Activated naive CD4-positive, alpha-beta T cell treated with anti-CD3 and anti-CD28 coated beads, Interleukin-2, amount 10 ng/mL, durations not matched to agents 7 days and 5 days (primary cell): ENCODE results near the gene RALGPS1.

ENCODE experiments used
- CTCF ChIA-PET: fragments of 350-600 bp; sonication (Branson Sonifier 250); formaldehyde crosslinking; loops from one replicate; lab custom pipeline; 2021; ENCODE audit warnings: antibody characterized with exemption; lab: Charles Lee
- DNase-seq: peaks from one replicate; pipeline ENCODE4 v3.0.0-alpha.2; 2020
- H3K27ac Mint-ChIP-seq: one replicate; pipeline ENCODE4 v1.8.0; 2021; ENCODE audit warnings: mild to moderate bottlenecking, moderate library complexity, mixed read lengths
- H3K27me3 Mint-ChIP-seq: one replicate; pipeline ENCODE4 v1.8.0; 2021; ENCODE audit warnings: mild to moderate bottlenecking, mixed read lengths
- H3K36me3 Mint-ChIP-seq: one replicate; pipeline ENCODE4 v1.8.0; 2021; ENCODE audit warnings: mixed read lengths
- H3K4me1 Mint-ChIP-seq: one replicate; pipeline ENCODE4 v1.8.0; 2021; ENCODE audit warnings: mixed read lengths
- H3K4me3 Mint-ChIP-seq: one replicate; pipeline ENCODE4 v1.8.0; 2021; ENCODE audit warnings: mild to moderate bottlenecking, moderate library complexity, mixed read lengths
- H3K9me3 Mint-ChIP-seq: one replicate; pipeline ENCODE4 v1.8.0; 2021; ENCODE audit warnings: mixed read lengths

RALGPS1 gene

DNA sequence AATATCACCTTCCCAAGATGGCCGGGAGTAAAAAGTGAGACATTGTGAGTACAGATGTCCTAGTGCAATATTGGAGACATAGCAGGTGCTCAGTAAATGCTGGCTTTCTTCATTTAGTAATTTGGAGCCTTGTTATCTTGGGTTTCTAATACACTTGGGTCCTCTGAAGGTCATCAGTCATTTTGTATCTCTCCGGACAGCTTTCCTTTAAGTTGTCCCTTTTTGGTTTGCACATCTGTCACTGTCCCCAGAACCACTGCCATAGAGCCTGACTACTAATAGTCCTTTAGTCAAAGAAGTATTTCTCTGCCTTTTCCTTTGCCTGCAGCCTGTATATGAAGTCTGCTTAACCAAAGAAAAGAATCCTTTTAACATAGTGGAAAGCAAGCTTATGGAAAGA, 215.7 kb downstream of the RALGPS1 start:
- H3K4me1 Mint-ChIP-seq: no peaks in the 10 kb centered on the region
- H3K27me3 Mint-ChIP-seq: peaks cover 35% of the 10 kb centered on the region
- H3K36me3 Mint-ChIP-seq: no peaks in the 10 kb centered on the region
- no peak overlapping the region for H3K27ac Mint-ChIP-seq
- CTCF ChIA-PET: interaction anchor here (0.6 kb wide), 1 partner anchor 68 kb away, joined by 3 read pairs; no protein-coding TSS in a partner anchor
- DNase-seq: no peak
- H3K4me3 Mint-ChIP-seq: no peak overlapping the region
- no peaks in the 10 kb centered on the region for H3K9me3 Mint-ChIP-seq

DNA sequence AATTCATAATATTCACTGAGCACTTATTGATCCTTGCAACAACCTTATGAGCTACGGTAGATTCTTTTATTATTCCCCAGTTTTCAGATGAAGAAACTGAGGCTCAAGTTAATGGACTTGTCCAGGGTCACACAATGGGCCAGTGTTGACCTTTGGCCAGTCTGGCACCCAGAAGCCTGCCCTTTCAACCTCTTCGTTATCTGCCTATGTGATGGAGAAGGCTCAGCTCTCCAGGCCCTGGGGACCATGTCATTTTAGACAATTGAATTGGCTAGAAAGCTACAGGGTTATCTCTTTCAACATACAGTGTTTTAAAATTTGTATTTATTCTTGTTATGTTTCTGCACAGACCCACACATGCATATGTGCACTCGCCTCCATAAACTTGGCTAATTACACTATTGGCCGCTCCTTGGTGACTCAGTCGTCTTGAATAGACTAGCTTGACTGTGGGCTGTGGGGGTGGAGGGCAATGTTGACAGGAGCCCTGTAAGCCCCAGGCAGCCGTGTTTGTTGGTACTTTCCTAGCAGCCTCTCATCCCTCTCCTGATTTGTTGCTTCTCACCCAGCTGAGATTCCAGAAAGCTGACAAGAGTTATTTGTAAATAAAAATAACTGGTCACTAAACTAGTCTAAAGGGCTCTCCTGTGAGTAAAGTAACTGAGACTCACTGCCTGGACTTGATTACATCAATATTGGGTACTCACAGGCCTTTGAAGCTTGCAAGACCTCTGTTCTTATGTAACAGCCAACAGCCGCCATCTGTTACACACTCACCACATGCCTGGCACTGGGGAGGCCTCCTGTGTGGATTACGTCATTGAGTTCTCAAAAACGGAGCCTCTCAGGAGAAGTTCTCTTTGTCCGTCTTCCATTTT, 216.3 kb downstream of the RALGPS1 start:
- no peak overlapping the region for H3K27ac Mint-ChIP-seq
- DNase-seq: no peak
- no peaks in the 10 kb centered on the region for H3K9me3 Mint-ChIP-seq
- H3K36me3 Mint-ChIP-seq: no peaks in the 10 kb centered on the region
- CTCF ChIA-PET: interaction anchor here (0.6 kb wide), 1 partner anchor 68 kb away, joined by 3 read pairs; no protein-coding TSS in a partner anchor
- H3K27me3 Mint-ChIP-seq: peaks cover 35% of the 10 kb centered on the region
- no peak overlapping the region for H3K4me3 Mint-ChIP-seq
- no peaks in the 10 kb centered on the region for H3K4me1 Mint-ChIP-seq

DNA sequence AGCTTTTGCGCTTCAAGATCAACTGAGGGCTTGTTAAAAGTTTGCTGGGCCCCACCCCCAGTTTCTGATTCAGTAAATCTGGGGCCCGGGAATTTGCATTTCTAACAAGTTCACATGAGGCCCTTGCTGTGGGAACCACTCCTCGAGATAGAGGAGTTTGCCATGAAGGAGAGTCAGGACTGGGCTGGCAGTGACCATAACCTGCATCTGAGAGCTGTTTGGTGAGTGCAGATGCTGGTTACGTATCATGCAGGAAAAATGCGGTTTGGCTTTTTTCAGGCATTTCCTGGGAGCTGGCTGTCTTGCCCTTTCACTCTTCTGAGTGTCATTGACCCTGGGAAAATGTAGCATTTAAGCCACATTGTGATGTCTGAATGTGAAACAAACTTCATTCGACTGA, 217.3 kb downstream of the RALGPS1 start:
- Mint-ChIP-seq H3K9me3 (no peaks in the 10 kb centered on the region), H3K4me1 (no peaks in the 10 kb centered on the region), H3K36me3 (no peaks in the 10 kb centered on the region), H3K27ac (no peak overlapping the region), H3K4me3 (no peak overlapping the region), H3K27me3 (peaks cover 44% of the 10 kb centered on the region)
- no peak for DNase-seq
- CTCF ChIA-PET: no interaction called here

DNA sequence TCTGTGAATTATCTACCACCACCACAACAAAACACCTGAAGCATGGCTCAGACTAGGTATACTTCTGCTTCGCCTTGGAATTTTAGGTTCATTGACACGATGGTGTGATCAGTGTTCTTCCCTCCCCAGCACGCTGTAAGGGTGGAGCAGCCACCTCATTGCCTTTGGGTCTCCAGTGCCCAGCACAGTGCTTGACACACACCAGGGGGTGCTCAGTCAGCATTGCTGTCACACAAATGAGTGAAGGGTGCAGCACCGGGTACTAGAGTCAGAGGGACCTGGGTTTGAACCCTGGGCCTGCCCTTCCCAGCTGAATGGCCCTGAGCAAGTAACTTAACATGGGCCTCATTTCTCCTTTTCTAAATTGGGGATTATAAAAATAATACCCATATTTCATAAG, 217.8 kb downstream of the RALGPS1 start:
- Mint-ChIP-seq H3K27ac (no peak overlapping the region), H3K27me3 (peaks cover 44% of the 10 kb centered on the region), H3K4me1 (no peaks in the 10 kb centered on the region), H3K9me3 (no peaks in the 10 kb centered on the region), H3K4me3 (no peak overlapping the region), H3K36me3 (no peaks in the 10 kb centered on the region)
- no peak for DNase-seq
- CTCF ChIA-PET: no interaction called here

DNA sequence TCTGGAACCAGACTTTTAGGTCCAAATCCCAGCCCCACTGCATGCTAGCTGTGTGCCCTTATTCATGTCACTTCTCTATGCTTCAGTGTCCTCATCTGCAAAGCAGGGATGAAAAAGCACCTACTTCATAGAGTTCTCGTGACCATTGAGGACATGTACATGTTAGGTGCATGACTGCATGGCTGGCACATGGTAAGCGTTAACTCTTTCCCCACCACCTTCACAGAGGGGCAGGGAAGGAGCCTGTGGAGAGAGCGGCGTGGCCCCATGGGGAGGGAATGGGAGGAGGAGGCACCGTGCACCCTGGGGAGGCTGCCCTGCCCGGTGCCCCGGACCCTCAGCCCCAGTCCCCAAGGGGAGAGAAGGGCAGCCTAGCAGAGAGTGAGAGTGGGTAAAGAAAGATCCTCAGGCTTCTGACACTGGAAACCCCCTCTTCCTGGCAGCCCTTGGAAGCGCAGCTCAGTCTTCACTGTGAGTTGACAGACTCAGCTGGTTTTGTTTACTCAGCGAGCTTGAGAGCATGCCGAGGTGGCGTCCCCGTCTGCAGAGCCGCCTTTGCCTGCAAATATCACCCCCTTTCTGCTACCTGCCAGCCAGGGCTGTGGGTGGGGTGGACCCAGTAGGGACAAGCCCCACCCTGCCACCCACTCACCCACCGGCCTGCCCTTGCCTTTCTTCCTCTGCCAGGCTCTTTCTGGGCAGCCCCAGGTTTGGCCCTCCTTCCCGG, 218.5 kb downstream of the RALGPS1 start:
- no peaks in the 10 kb centered on the region for H3K36me3 Mint-ChIP-seq
- CTCF ChIA-PET: interaction anchor here (0.7 kb wide), 1 partner anchor 37 kb away, joined by 3 read pairs; no protein-coding TSS in a partner anchor
- H3K9me3 Mint-ChIP-seq: no peaks in the 10 kb centered on the region
- no peaks in the 10 kb centered on the region for H3K4me1 Mint-ChIP-seq
- no peak overlapping the region for H3K4me3 Mint-ChIP-seq
- H3K27ac Mint-ChIP-seq: no peak overlapping the region
- H3K27me3 Mint-ChIP-seq: peaks cover 45% of the 10 kb centered on the region
- no peak for DNase-seq

DNA sequence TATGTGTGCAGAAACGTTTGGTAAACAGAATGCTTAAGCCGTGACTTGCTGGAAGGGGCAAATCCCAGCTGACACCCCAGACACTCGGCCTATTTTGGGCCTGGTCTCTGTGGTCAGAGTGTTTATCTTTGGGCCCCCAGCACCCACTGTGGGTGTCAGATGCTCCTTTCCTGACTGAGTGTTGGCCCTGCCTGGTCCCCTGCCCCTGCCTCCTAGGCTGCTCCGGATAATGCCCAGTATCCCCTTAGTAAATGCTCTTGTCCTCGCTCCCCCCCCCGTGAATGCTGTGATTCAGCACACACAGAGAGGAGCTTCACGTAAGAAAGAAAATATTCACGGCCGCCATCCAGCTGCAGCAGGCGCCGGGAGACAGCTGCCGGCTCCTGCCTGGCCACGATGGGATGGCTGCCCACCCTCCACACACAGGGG, 219.2 kb downstream of the RALGPS1 start:
- H3K4me3 Mint-ChIP-seq: no peak overlapping the region
- no peak overlapping the region for H3K27ac Mint-ChIP-seq
- no peaks in the 10 kb centered on the region for H3K36me3 Mint-ChIP-seq
- CTCF ChIA-PET: interaction anchor here (0.7 kb wide), 1 partner anchor 38 kb away, joined by 3 read pairs; no protein-coding TSS in a partner anchor
- no peaks in the 10 kb centered on the region for H3K4me1 Mint-ChIP-seq
- H3K9me3 Mint-ChIP-seq: no peaks in the 10 kb centered on the region
- DNase-seq: no peak
- H3K27me3 Mint-ChIP-seq: peaks cover 47% of the 10 kb centered on the region

DNA sequence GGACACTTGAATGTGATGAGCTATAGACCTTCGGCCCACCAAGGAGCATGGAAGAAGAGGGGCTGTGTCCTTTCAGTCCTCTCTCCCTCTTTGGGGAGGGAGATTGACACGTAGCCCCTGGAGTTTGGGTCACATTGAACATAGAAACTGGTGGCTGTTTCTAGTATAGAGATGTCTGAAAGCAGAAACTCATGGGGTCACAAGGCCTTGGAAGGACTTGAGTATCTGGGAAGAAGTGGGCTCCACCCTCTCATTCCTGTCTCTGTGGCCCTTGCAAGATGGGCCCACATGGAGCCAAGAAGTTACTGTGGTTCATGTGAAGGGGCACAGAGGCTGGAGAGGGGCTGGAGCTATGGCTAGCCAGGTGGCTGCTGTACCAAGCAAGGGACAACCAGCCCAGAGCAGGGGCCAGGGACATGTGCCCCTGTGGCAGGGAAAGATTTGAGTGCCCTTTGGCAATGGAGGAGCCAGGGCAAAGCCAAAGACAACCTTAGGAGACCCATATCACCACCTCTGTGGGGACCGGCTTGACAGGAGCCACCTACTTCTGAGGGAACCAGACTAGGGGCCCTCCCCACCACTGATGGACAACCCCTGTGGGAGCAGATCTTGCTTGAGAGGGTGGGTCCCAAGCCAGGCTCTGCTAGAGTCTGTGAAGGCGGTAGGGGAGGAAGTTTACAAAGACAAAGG, 220.6 kb downstream of the RALGPS1 start:
- Mint-ChIP-seq H3K4me3 (no peak overlapping the region), H3K27me3 (peaks cover 54% of the 10 kb centered on the region), H3K4me1 (no peaks in the 10 kb centered on the region), H3K27ac (no peak overlapping the region), H3K9me3 (no peaks in the 10 kb centered on the region), H3K36me3 (no peaks in the 10 kb centered on the region)
- CTCF ChIA-PET: no interaction called here
- DNase-seq: no peak

DNA sequence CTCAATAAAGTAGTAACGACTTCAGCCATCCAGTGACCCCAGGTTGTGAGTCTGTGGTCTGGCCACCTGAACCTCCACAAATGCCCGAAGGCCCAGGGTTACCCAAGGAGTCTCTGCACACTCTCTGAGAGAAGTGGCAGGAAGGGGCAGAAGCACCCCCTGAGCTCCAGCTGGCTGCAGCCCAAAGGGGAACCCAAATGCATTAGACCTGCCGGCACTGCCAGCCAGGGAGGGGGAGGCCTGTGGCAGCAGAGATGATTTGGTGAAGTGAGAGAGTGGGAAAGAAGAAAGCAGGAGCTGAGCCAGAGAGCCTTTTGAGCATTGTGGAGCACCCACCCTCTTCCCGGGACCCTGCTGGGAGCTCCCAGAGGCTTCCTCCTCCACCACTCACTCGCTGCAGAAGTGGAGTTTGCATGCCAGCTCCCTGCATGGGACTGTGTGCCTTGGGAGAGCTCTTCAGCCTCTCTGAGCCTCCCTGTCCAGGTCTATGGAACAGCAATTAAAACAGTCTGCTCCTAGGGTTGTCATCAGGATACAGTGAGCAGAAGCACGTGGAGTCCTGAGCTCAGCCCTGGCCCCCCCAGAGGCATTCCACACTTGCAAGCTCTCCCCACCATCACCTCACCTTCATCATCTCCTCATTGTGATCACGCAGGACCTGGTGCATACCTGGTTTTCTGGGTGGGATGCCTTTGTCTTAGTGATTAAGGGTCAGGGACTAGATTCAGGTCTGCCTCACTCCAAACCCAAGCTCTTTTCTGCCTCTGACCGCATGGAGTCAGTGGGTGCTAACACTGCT, 221.7 kb downstream of the RALGPS1 start:
- no peak overlapping the region for H3K4me3 Mint-ChIP-seq
- H3K4me1 Mint-ChIP-seq: no peaks in the 10 kb centered on the region
- DNase-seq: no peak
- H3K27me3 Mint-ChIP-seq: peaks cover 63% of the 10 kb centered on the region
- H3K36me3 Mint-ChIP-seq: no peaks in the 10 kb centered on the region
- CTCF ChIA-PET: no interaction called here
- H3K9me3 Mint-ChIP-seq: no peaks in the 10 kb centered on the region
- no peak overlapping the region for H3K27ac Mint-ChIP-seq

DNA sequence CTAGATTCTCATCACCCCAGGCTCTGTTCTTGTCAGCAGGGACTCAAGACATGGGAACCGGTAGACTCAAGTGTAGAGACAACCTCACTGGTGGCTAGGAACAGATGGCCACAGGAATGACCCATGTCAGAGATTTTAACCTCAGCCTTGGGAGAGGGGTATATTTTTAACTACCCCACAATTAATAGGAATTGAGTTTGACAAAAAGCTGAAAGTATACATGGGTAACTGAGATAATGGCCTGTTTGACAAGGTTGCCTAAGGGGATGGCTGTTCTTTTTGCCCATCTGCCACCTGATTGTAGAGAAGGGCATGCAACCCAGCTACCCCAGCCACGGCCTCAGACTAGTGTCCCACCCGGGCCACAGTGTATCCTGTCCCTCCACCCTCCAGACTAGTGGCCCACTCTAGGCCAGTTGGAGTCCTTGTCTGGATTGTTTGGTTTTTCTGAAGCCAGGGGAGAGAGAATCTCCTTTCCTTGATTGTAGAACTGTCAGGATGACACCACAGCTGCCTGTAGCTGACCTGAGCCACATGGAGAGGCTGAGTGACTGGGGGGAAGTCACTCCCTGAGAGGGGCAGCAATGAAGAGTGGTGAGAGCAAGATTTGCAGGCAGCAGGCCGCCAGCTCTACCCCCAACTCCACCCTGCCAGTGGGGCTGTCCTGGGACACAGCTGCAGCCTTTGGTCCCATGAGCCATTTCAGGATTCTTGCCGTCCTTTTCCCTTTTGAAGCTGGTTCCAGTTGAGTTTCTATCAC, 222.5 kb downstream of the RALGPS1 start:
- no peaks in the 10 kb centered on the region for H3K9me3 Mint-ChIP-seq
- no peak overlapping the region for H3K27ac Mint-ChIP-seq
- no peaks in the 10 kb centered on the region for H3K36me3 Mint-ChIP-seq
- no peak for DNase-seq
- H3K4me1 Mint-ChIP-seq: no peaks in the 10 kb centered on the region
- no peak overlapping the region for H3K4me3 Mint-ChIP-seq
- H3K27me3 Mint-ChIP-seq: peaks cover 67% of the 10 kb centered on the region
- CTCF ChIA-PET: interaction anchor here (1.6 kb wide), 1 partner anchor 23 kb away, joined by 4 read pairs; no protein-coding TSS in a partner anchor

DNA sequence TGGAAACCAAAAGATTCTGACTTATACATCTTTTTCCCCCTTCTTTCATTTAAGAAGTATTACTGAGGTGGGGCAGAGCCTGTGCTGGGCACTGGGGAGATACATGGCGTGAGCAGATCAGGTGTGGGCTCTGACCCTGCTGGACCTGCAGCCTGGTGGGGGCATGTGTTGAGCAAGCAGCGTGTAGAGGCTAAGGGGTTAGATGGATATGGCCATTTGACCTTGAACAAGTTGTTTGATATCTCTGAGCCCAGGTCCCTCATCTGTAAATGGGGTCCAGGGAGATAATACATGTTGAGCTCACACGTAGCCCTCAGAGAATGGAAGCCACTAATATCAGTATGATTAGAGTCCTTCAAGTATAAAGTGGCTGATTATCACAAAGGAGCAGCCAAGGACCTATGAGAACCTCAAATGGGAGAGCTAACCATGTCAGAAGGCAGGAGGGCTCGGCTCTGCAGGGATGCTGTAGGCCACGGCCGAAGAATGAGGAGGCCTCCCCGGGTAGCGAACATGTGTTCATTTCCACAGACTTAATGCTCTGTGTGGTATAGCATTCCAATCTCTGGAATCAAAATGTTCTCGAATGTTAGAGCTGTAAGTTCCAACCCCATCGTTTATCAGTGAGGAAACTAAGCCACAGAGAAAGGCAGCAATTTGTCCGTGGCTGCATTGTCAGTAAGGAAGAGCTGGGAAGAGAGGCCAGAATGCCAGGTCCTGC, 223.2 kb downstream of the RALGPS1 start:
- H3K4me3 Mint-ChIP-seq: no peak overlapping the region
- H3K4me1 Mint-ChIP-seq: no peaks in the 10 kb centered on the region
- H3K9me3 Mint-ChIP-seq: no peaks in the 10 kb centered on the region
- no peak for DNase-seq
- no peaks in the 10 kb centered on the region for H3K36me3 Mint-ChIP-seq
- CTCF ChIA-PET: interaction anchor here (0.9 to 1.6 kb wide), 2 partner anchors 22 to 28 kb away, joined by 4 read pairs; no protein-coding TSS in a partner anchor
- peaks cover 71% of the 10 kb centered on the region for H3K27me3 Mint-ChIP-seq
- H3K27ac Mint-ChIP-seq: no peak overlapping the region

DNA sequence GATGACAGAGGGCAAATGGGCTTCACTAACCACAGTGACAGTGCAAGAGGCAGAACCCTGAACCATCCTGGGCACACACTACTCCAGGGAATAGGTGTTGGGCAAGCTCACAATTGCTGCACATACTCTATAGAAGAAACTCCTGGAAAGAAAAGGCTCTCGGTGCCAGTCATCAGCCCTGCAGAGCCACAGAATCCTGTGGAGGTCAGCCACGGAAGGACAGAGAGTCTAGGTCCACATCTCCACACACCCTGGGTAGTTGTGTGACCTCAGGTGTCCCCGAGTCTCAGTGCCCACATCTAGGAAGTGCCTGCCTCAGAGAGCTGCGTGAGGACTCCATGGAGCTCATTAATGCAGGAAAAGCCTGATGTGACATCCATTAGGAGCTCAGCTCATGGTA, 223.9 kb downstream of the RALGPS1 start:
- DNase-seq: no peak
- Mint-ChIP-seq H3K9me3 (no peaks in the 10 kb centered on the region), H3K27ac (no peak overlapping the region), H3K27me3 (peaks cover 68% of the 10 kb centered on the region), H3K4me1 (no peaks in the 10 kb centered on the region), H3K4me3 (no peak overlapping the region), H3K36me3 (no peaks in the 10 kb centered on the region)
- CTCF ChIA-PET: interaction anchor here (0.9 to 1.6 kb wide), 3 partner anchors 21 to 153 kb away, joined by 3 to 4 read pairs (median 4); no protein-coding TSS in a partner anchor

DNA sequence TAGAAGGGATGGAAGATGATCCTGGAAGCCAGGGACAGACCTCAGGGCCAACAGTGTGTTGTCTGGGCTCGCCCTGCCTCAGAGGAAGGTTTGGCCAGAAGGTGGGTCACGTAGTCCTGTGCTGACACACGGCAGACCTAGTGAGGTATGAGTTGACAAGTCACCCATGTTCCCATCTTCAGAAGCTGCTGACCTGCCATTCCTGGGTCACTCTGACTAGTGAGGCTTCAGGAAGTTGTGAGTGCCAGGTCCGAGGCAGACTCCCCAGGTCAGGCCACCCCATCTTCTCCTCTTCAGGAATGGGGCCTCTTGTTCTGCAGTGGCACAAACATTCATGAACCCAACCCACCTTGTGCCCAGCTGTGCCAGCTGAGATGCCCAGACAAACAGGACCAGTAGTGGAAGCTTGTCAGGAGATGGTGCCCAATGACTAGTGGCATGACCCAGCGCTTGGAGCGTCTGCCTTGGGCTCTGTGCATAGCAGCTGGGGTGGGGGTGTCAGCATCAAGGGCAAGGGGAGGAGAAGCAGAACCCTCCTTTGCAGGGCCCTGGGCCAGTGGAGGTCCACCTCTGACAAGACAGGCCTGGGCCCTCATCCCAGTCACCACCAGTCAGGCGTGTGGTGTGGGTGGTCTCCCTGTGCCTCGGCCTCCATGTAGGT, 224.6 kb downstream of the RALGPS1 start:
- Mint-ChIP-seq H3K36me3 (no peaks in the 10 kb centered on the region), H3K4me3 (no peak overlapping the region), H3K9me3 (no peaks in the 10 kb centered on the region), H3K27me3 (peaks cover 68% of the 10 kb centered on the region), H3K27ac (no peak overlapping the region), H3K4me1 (no peaks in the 10 kb centered on the region)
- CTCF ChIA-PET: interaction anchor here (1.2 to 1.6 kb wide), 2 partner anchors 21 to 153 kb away, joined by 3 to 4 read pairs; no protein-coding TSS in a partner anchor
- no peak for DNase-seq
